Coronary artery (tissue), 2 donors: ENCODE measurements around the gene SERTM1.

Experiments used
- DNase-seq: peaks from one replicate; pipeline ENCODE4 v3.0.0-alpha.2; 2017; ENCODE audit warnings: low spot score
- H3K27ac ChIP-seq, 2 donors: fragments of 200-600 bp; sonication (generic); one replicate each; pipeline ENCODE4 v1.5.1; 2016 to 2019
- H3K4me3 ChIP-seq: fragments of 200-600 bp; sonication (generic); 2 replicates; pipeline ENCODE4 v1.5.1; 2016; ENCODE audit warnings: mild to moderate bottlenecking, moderate library complexity
- TF ChIP-seq, protein P1 (sequence below): fragments of 200-600 bp; sonication (generic); IDR thresholded peaks from one replicate; pipeline ENCODE4 v1.5.1; 2019; ENCODE audit warnings: antibody characterized with exemption

SERTM1 gene

DNA sequence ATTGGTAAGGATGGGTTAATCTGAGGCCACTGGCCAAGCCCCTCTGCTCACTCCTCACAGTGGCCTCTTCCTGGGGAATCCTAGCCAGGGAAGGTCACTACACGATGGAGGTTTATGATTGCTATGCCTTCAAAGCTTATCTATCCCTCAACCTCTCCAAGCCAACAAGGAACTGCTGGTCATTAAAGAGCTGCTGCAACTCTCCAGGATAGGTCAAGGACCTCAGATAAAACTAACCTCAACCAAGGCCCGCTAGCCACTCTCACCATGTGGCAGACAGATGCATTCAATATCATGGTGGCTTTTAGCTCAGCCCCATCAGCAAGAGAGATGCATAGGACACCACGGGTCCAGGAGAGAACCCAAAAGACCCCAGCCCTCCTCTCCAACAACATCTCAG lies 71.6 kb downstream of the SERTM1 start:
- DNase-seq: no peak
- TF ChIP-seq, protein P1, sequence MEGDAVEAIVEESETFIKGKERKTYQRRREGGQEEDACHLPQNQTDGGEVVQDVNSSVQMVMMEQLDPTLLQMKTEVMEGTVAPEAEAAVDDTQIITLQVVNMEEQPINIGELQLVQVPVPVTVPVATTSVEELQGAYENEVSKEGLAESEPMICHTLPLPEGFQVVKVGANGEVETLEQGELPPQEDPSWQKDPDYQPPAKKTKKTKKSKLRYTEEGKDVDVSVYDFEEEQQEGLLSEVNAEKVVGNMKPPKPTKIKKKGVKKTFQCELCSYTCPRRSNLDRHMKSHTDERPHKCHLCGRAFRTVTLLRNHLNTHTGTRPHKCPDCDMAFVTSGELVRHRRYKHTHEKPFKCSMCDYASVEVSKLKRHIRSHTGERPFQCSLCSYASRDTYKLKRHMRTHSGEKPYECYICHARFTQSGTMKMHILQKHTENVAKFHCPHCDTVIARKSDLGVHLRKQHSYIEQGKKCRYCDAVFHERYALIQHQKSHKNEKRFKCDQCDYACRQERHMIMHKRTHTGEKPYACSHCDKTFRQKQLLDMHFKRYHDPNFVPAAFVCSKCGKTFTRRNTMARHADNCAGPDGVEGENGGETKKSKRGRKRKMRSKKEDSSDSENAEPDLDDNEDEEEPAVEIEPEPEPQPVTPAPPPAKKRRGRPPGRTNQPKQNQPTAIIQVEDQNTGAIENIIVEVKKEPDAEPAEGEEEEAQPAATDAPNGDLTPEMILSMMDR: no peak
- Histone ChIP-seq H3K4me3 (no peak overlapping the region), H3K27ac (no peak overlapping the region)

DNA sequence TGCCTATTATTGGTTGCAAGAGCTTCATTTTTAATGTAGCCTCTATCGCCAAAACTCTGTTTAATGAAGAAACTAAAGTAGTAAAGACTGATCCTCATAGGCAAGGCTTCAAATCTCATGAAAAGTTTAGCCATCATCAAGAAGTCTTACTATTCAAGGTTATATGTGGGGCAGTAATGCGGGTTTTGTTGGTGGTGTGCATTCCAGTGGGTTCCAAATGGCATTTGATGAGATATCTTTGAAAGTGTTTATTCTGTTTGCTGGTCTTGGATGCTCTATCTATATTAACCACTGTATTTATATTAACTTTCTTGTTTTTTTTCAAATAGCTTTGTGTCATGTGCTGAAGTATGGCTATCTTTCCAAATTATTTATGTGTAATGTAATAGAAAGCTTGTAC lies 72.2 kb downstream of the SERTM1 start:
- Histone ChIP-seq H3K27ac (no peak overlapping the region), H3K4me3 (no peak overlapping the region)
- DNase-seq: no peak
- TF ChIP-seq, protein P1: no peak
